CD4-positive, CD25-positive, alpha-beta regulatory T cell (primary cell): Measurements from ENCODE around the gene SART1. TPM values are rescaled to one million over a fixed set of nuclear protein-coding genes. Genes with fewer than 3 reads are reported as not detected.

Experiments used
- ATAC-seq, 2 donors: fragments of 150-1000 bp; cut with Tn5 transposase; one replicate each; pipeline ENCODE4 v1.10.0; 2021; ENCODE audit warnings: low read depth in 2 of 2, moderate number of reproducible peaks in 2 of 2, moderate library complexity in 1 of 2
- DNase-seq, 3 donors: peaks; one replicate each; pipeline versions ENCODE4 v3.0.0 to v3.0.0-alpha.2; 2012 to 2022; ENCODE audit warnings: mixed read lengths in 1 of 3
- H3K27ac ChIP-seq: one replicate; pipeline ENCODE4 v1.7.0; 2013; ENCODE audit warnings: mild to moderate bottlenecking, low read length; ENCODE audit not compliant: insufficient read depth, poor library complexity, severe bottlenecking
- H3K27me3 ChIP-seq: one replicate; pipeline ENCODE4 v1.7.0; 2013; ENCODE audit warnings: low read length; ENCODE audit not compliant: control insufficient read depth, insufficient read depth
- H3K36me3 ChIP-seq: one replicate; pipeline ENCODE4 v1.7.0; 2013; ENCODE audit warnings: mild to moderate bottlenecking, low read length, moderate library complexity; ENCODE audit not compliant: control insufficient read depth, insufficient read depth
- H3K4me1 ChIP-seq: 2 replicates; pipeline ENCODE4 v1.7.0; 2013; ENCODE audit warnings: mild to moderate bottlenecking, low read length; ENCODE audit not compliant: insufficient read depth, control insufficient read depth, poor library complexity, severe bottlenecking
- H3K4me3 ChIP-seq: one replicate; pipeline ENCODE4 v1.7.0; 2013; ENCODE audit warnings: low read depth, mild to moderate bottlenecking, low read length, moderate library complexity
- H3K9me3 ChIP-seq, 2 experiments: 1 replicate in 1 of 2; 2 replicates in 1 of 2; pipeline ENCODE4 v1.7.0; 2013; ENCODE audit warnings: low read length in 2 of 2, mild to moderate bottlenecking in 1 of 2, moderate library complexity in 1 of 2; ENCODE audit not compliant: control insufficient read depth in 2 of 2
- H3K27ac Mint-ChIP-seq, 3 donors: one replicate each; pipeline ENCODE4 v1.8.0; 2020 to 2022; ENCODE audit warnings: mild to moderate bottlenecking in 3 of 3, mixed read lengths in 3 of 3, moderate library complexity in 2 of 3
- H3K27me3 Mint-ChIP-seq: one replicate; pipeline ENCODE4 v1.8.0; 2022; ENCODE audit warnings: mild to moderate bottlenecking, mixed read lengths
- H3K36me3 Mint-ChIP-seq: one replicate; pipeline ENCODE4 v1.8.0; 2020; ENCODE audit warnings: mixed read lengths
- H3K4me1 Mint-ChIP-seq, 4 donors: one replicate each; pipeline ENCODE4 v1.8.0; 2020 to 2022; ENCODE audit warnings: mixed read lengths in 4 of 4, mild to moderate bottlenecking in 1 of 4
- H3K4me3 Mint-ChIP-seq, 4 donors: one replicate each; pipeline ENCODE4 v1.8.0; 2020 to 2022; ENCODE audit warnings: mild to moderate bottlenecking in 4 of 4, mixed read lengths in 4 of 4, moderate library complexity in 3 of 4
- H3K9me3 Mint-ChIP-seq, 7 donors: one replicate each; pipeline ENCODE4 v1.8.0; 2020 to 2022; ENCODE audit warnings: mixed read lengths in 7 of 7, mild to moderate bottlenecking in 3 of 7, moderate library complexity in 2 of 7
- polyA plus RNA-seq, 4 donors: library from polyadenylated mRNA; unstranded; fragments of 300-500 nt; fragmentation: Illumina TruSeq; gene quantifications; one replicate each; pipeline ENCODE4 v1.2.3, GENCODE V29; 2021
- total RNA-seq: library from RNA; stranded (reverse); gene quantifications from one replicate; pipeline ENCODE4 v1.2.3, GENCODE V29; 2022

The SART1 gene
- total and polyA plus RNA-seq, 5 donors from 2014 or later, result 15.8 to 94.0 (median 21.6) TPM

DNA sequence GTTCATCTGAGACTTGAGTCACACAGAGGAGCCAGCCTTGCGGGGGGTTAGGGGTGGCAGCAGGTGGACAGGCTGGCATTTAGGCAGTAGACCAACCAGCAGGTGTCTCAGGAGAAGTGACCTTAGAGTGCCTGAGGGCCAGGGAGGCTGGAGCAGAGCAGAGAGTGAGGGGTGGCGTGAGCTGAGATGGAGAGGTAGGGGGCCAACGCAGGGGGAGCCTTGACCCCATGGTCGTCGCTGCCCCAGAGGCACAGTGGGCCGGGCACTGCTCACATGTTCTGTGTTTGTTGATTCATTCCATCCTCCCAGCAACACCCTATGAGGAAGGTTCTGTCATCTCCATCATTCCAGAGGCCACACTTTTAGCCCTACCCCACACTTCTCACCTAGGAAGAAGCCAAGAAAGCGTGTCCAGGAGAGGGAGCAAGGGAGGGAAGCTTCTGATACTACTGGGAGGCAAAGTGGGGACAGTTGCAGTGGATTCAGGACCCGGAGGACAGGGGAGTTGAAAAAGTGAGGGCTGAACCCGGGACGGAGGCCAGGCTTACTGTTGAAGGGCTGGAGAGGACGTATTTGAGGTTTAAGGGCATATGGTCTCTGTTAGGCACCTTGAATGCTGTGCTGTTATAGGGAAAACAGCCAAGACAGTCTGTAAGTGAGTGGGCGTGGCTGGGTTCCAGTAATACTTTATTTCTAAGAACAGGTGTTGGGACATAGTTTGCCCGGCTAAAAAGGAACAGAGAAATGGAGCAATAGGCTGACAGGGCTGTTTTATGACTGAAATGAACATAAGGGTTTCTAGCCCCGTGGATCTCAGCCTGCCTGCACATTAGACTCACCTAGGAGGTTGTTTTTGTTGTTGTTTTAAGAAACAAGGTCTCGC, 7.3 kb downstream of the SART1 start:
- Mint-ChIP-seq H3K36me3 (peaks cover 44% of the 10 kb centered on the region), H3K27ac (no peak overlapping the region), H3K27me3 (no peaks in the 10 kb centered on the region), H3K4me3 (no peak overlapping the region), H3K4me1 (peaks cover 0 to 33% (median 12%) of the 10 kb centered on the region in 4 donors), H3K9me3 (peaks cover 0 to 1% (median 0%) of the 10 kb centered on the region in 7 donors)
- Histone ChIP-seq H3K4me1 (peaks cover 6% of the 10 kb centered on the region), H3K9me3 (no peaks in the 10 kb centered on the region), H3K27me3 (no peaks in the 10 kb centered on the region), H3K4me3 (no peak overlapping the region), H3K36me3 (peaks cover 66% of the 10 kb centered on the region), H3K27ac (no peak overlapping the region)
- DNase-seq (no peak), ATAC-seq (no peak)

DNA sequence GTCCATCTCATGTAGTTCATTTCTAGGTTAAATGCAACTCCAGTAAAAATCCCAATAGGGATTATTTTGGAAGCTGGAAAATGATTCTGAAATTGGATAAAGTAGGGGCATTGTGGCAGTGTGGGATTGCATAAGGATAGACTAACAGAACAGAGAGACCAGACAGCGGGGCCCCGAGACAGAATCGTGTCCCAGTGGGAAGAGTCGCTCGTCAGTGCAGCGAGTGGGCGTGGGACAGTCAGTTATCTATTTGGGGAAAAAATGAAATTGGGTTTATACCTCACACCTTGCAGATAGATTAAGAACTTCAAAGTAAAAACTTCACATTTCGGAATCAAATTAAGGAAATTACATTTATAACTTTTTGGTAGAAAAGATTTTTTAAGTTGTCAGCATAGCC, 10.6 kb downstream of the SART1 start:
- peak overlapping the region in 2 of 3 donors; percentile 32 to 75 for H3K27ac Mint-ChIP-seq
- Histone ChIP-seq H3K27ac (no peak overlapping the region), H3K4me1 (no peaks in the 10 kb centered on the region), H3K36me3 (peaks cover 39% of the 10 kb centered on the region), H3K9me3 (no peaks in the 10 kb centered on the region), H3K4me3 (no peak overlapping the region), H3K27me3 (no peaks in the 10 kb centered on the region)
- ATAC-seq, result no peak
- peaks cover 0 to 1% (median 0%) of the 10 kb centered on the region in 7 donors for H3K9me3 Mint-ChIP-seq
- DNase-seq, result no peak
- peaks cover 41% of the 10 kb centered on the region for H3K36me3 Mint-ChIP-seq
- peak overlapping the region in 1 of 4 donors; percentile 32 for H3K4me3 Mint-ChIP-seq
- H3K27me3 Mint-ChIP-seq, result no peaks in the 10 kb centered on the region
- H3K4me1 Mint-ChIP-seq, result peaks cover 0 to 23% (median 11%) of the 10 kb centered on the region in 4 donors

DNA sequence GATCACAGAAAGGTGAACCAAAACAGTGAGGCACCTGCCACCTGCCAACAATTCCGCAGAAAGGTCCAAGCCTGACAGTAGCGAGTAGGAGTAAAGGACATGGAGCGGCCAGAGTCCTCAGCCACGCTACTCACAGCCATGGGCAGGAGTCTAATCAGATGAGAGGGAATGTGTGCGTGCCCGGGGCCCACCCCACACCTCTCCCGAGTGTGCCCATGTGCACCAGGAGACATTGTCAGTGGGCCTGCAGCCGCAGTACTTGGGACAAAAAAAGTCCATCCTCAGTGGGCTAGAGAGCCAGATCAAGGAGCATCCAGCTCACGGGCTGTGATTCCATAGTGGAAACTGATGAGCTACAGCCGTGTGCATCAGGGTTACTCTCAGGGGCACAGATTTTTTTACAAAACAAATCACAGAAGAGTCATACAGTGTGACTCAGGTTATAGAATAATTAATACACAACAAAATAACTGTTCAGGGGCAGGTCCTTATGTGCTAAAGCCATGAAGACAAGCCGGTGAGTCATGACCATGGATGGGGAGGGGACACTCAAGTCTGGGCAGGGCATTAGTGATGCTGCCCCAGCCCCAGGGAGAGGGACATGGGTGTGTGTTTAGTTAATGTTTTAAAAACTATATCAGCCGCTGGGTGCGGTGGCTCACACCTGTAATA, 12.0 kb downstream of the SART1 start:
- Histone ChIP-seq H3K27me3 (no peaks in the 10 kb centered on the region), H3K4me1 (no peaks in the 10 kb centered on the region), H3K4me3 (no peak overlapping the region), H3K9me3 (no peaks in the 10 kb centered on the region), H3K27ac (no peak overlapping the region), H3K36me3 (peaks cover 40% of the 10 kb centered on the region)
- ATAC-seq (no peak), DNase-seq (no peak)
- H3K4me1 Mint-ChIP-seq, result peaks cover 0 to 17% (median 10%) of the 10 kb centered on the region in 4 donors
- H3K4me3 Mint-ChIP-seq, result no peak overlapping the region
- peaks cover 0 to 1% (median 0%) of the 10 kb centered on the region in 7 donors for H3K9me3 Mint-ChIP-seq
- H3K27ac Mint-ChIP-seq, result no peak overlapping the region
- peaks cover 34% of the 10 kb centered on the region for H3K36me3 Mint-ChIP-seq
- no peaks in the 10 kb centered on the region for H3K27me3 Mint-ChIP-seq

DNA sequence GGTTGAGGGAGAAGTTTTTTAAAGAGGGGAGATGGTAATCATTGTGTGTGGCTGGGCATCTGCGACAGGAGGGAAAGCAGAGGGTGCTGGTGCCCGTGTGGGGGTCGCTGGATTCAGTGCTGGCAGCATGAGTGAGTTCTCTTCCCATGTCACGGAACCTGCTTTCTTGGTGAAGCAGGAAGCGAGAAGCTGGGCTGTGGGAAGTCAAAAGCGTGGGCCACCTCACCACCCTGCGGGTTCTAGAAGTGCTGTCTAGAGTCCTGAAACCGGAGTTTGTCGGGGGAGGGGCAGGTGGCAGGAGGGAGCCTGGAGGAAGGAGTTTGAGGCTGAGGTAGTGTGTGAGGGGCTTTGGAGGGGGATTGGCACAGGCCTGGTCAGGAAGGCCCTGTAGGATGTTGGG, 14.2 kb downstream of the SART1 start:
- Histone ChIP-seq H3K4me1 (no peaks in the 10 kb centered on the region), H3K9me3 (no peaks in the 10 kb centered on the region), H3K27me3 (no peaks in the 10 kb centered on the region), H3K36me3 (peaks cover 26% of the 10 kb centered on the region), H3K27ac (no peak overlapping the region), H3K4me3 (no peak overlapping the region)
- peak overlapping the region in 1 of 4 donors; percentile 29 for H3K4me3 Mint-ChIP-seq
- no peak for DNase-seq
- H3K36me3 Mint-ChIP-seq, result peaks cover 36% of the 10 kb centered on the region
- H3K4me1 Mint-ChIP-seq, result peaks cover 0 to 8% (median 4%) of the 10 kb centered on the region in 4 donors
- H3K27ac Mint-ChIP-seq, result peak overlapping the region in 1 of 3 donors; percentile 88
- ATAC-seq, result no peak
- H3K9me3 Mint-ChIP-seq, result peaks cover 0 to 1% (median 0%) of the 10 kb centered on the region in 7 donors
- no peaks in the 10 kb centered on the region for H3K27me3 Mint-ChIP-seq

DNA sequence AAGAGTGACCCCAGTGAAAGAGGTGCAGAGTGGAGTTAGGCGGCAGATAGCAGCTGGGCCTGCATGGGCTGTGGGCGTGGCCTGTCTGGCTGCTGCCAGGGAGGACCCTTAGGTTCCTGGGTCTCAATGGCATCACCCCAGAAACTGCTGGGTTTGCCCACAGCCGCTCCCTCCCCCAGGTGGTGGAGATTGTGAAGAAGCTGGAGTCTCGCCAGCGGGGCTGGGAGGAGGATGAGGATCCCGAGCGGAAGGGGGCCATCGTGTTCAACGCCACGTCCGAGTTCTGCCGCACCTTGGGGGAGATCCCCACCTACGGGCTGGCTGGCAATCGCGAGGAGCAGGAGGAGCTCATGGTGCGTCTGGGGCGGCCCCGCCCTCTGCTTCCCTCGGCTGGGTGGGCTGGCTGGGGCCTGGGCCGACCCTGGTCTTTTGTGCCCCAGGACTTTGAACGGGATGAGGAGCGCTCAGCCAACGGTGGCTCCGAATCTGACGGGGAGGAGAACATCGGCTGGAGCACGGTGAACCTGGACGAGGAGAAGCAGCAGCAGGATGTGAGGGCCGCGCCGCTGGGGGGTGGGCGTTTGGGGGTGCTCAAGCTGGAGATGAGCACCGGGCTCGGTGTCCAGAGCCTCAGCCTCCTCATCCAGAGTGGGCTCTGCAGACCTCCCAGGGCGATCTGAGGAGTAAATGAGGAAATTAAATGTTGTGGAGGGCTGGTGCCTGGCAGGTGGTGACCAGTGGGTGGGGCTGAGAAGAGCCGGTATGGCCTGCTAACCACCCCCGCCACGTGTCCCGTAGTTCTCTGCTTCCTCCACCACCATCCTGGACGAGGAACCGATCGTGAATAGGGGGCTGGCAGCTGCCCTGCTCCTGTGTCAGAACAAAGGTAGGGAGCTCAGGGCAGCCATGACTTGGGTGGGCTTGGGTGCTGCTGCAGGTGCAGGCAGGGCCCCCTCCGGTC, 15.0 kb downstream of the SART1 start:
- no peaks in the 10 kb centered on the region for H3K27me3 ChIP-seq
- H3K36me3 ChIP-seq, result peaks cover 26% of the 10 kb centered on the region
- H3K27me3 Mint-ChIP-seq, result no peaks in the 10 kb centered on the region
- H3K27ac Mint-ChIP-seq, result peak overlapping the region in 2 of 3 donors; percentile 46 to 88
- H3K4me1 Mint-ChIP-seq, result peaks cover 0 to 8% (median 4%) of the 10 kb centered on the region in 4 donors
- no peak overlapping the region for H3K27ac ChIP-seq
- ATAC-seq (no peak), DNase-seq (no peak)
- peak overlapping the region in 2 of 4 donors; percentile 11 to 29 for H3K4me3 Mint-ChIP-seq
- H3K9me3 Mint-ChIP-seq, result peaks cover 0 to 1% (median 0%) of the 10 kb centered on the region in 7 donors
- peaks cover 36% of the 10 kb centered on the region for H3K36me3 Mint-ChIP-seq
- no peak overlapping the region for H3K4me3 ChIP-seq
- no peaks in the 10 kb centered on the region for H3K9me3 ChIP-seq
- H3K4me1 ChIP-seq, result no peaks in the 10 kb centered on the region

DNA sequence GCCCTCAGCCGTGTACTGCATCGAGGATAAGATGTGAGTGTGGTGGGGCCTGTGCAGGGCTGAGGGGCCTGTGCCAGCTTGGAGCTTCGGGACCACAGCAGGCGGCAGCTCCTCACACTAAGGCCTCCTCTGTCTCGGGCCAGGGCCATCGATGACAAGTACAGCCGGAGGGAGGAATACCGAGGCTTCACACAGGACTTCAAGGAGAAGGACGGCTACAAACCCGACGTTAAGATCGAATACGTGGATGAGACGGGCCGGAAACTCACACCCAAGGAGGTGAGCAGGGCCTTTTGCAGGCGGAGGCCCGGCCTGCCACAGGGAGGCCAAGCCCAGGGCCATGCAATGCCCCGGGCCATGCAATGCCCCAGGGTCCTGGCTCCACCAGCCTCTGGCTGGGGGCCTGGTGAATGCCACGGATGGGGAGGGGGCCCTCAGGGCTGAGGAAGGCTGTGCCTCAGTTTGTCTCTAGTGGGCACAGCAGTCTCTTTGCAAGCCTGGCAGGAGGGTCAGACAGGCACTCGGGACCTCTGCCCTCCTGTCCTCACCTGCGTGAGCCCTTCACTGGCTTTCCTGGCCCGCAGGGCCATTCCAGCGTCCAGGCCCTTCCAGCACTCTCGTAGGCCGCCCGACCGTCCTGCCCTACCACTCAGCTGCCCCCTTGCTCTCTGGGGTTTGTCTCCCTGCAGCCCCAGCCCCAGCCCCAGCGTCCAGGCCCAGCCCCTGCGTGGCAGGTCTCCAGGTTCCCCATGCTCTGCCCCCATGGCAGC, 16.3 kb downstream of the SART1 start:
- ATAC-seq, result no peak
- Histone ChIP-seq H3K36me3 (peaks cover 26% of the 10 kb centered on the region), H3K27me3 (no peaks in the 10 kb centered on the region), H3K4me1 (no peaks in the 10 kb centered on the region), H3K9me3 (no peaks in the 10 kb centered on the region), H3K27ac (no peak overlapping the region), H3K4me3 (no peak overlapping the region)
- H3K4me3 Mint-ChIP-seq, result no peak overlapping the region
- DNase-seq, result no peak
- H3K27ac Mint-ChIP-seq, result no peak overlapping the region
- H3K9me3 Mint-ChIP-seq, result peaks cover 0 to 1% (median 0%) of the 10 kb centered on the region in 7 donors
- no peaks in the 10 kb centered on the region for H3K27me3 Mint-ChIP-seq
- H3K4me1 Mint-ChIP-seq, result peaks cover 0 to 5% (median 2%) of the 10 kb centered on the region in 4 donors
- H3K36me3 Mint-ChIP-seq, result peaks cover 29% of the 10 kb centered on the region
